Right atrium auricular region (tissue), 2 donors: ENCODE data around the gene ICE2. TPM values are rescaled to one million over a fixed set of nuclear protein-coding genes. Genes with fewer than 3 reads are reported as not detected.
"Not testable (repeated sequence)": the region's sequence is repeated elsewhere in the genome, so short reads cannot be mapped to it uniquely, and the experiment has no call there.

ENCODE experiments used
- DNase-seq: peaks from one replicate; pipeline ENCODE4 v3.0.0-alpha.2; 2019; ENCODE audit warnings: low spot score
- H3K27ac ChIP-seq, 2 donors: fragments of 200-600 bp; sonication (generic); 1 replicate in 1 of 2; 2 replicates in 1 of 2; pipeline ENCODE4 v1.5.1; 2016 to 2019
- H3K27me3 ChIP-seq, 2 donors: fragments of 200-600 bp; sonication (generic); one replicate each; pipeline versions ENCODE4 v1.5.1 to v1.6.0; 2017 to 2019
- H3K36me3 ChIP-seq: fragments of 200-600 bp; sonication (generic); one replicate; pipeline ENCODE4 v1.5.1; 2016
- H3K4me1 ChIP-seq, 2 donors: fragments of 200-600 bp; sonication (generic); one replicate each; pipeline versions ENCODE4 v1.5.1 to v1.6.0; 2017 to 2019
- H3K4me3 ChIP-seq, 2 donors: fragments of 200-600 bp; sonication (generic); 1 replicate in 1 of 2; 2 replicates in 1 of 2; pipeline ENCODE4 v1.5.1; 2017 to 2019; ENCODE audit warnings: mild to moderate bottlenecking in 1 of 2, moderate library complexity in 1 of 2
- H3K9me3 ChIP-seq, 2 donors: fragments of 200-600 bp; sonication (generic); one replicate each; pipeline ENCODE4 v1.5.1; 2019
- CTCF ChIP-seq, 2 donors: fragments of 200-600 bp; sonication (generic); IDR thresholded peaks; one replicate each; pipeline ENCODE4 v1.5.1; 2019; ENCODE audit warnings: antibody characterized with exemption in 2 of 2
- total RNA-seq, 2 donors: library from RNA; depleted of rRNA; stranded (reverse); fragments of >200 nt; gene quantifications; one replicate each; pipeline ENCODE4 v1.1.0, GENCODE V29; 2016

The ICE2 gene
- total RNA-seq, 2 donors from 2014 or later, result 10.6 to 12.6 TPM

GRCh38 chr15:60413231-60413824, 65.6 kb downstream of the ICE2 start:
- peak overlapping the region in 1 of 2 donors; percentile 16 for H3K27ac ChIP-seq

GRCh38 chr15:60412807-60413206, 66.1 kb downstream of the ICE2 start:
- not testable (repeated sequence) for H3K27me3 ChIP-seq, H3K36me3 ChIP-seq, DNase-seq, H3K27ac ChIP-seq, H3K9me3 ChIP-seq, H3K4me1 ChIP-seq, H3K4me3 ChIP-seq

More at GRCh38 chr15:60413231-60413824, 65.6 kb downstream of the ICE2 start:
- no peaks in the 10 kb centered on the region for H3K9me3 ChIP-seq
- no peak for TF ChIP-seq CTCF (IDR thresholded peaks at IDR 0.05)
- no peak overlapping the region for H3K4me3 ChIP-seq
- H3K36me3 ChIP-seq, result no peaks in the 10 kb centered on the region
- no peak for DNase-seq
- H3K27me3 ChIP-seq, result no peaks in the 10 kb centered on the region
- no peaks in the 10 kb centered on the region for H3K4me1 ChIP-seq

GRCh38 chr15:60411774-60412425, 67.0 kb downstream of the ICE2 start:
- TF ChIP-seq CTCF (IDR thresholded peaks at IDR 0.05), result no peak
- Histone ChIP-seq H3K4me3 (no peak overlapping the region), H3K27me3 (no peaks in the 10 kb centered on the region), H3K4me1 (peaks cover 0 to 10% of the 10 kb centered on the region in 2 donors), H3K27ac (no peak overlapping the region), H3K9me3 (no peaks in the 10 kb centered on the region), H3K36me3 (no peaks in the 10 kb centered on the region)
- no peak for DNase-seq

GRCh38 chr15:60410350-60410749, 68.6 kb downstream of the ICE2 start:
- not testable (repeated sequence) for H3K36me3 ChIP-seq, H3K4me3 ChIP-seq, H3K27me3 ChIP-seq, H3K27ac ChIP-seq, DNase-seq, H3K9me3 ChIP-seq
- peaks cover 0 to 10% of the 10 kb centered on the region in 2 donors for H3K4me1 ChIP-seq

- Histone ChIP-seq H3K4me1 (peaks cover 0 to 10% of the 10 kb centered on the region in 2 donors), H3K27me3 (no peaks in the 10 kb centered on the region), H3K36me3 (no peaks in the 10 kb centered on the region), H3K4me3 (no peak overlapping the region), H3K27ac (peak overlapping the region in 1 of 2 donors; percentile 26), H3K9me3 (no peaks in the 10 kb centered on the region)
- TF ChIP-seq CTCF (IDR thresholded peaks at IDR 0.05), result no peak
- DNase-seq, result no peak
Measured at GRCh38 chr15:60408463-60408981, 70.4 kb downstream of the ICE2 start.

- no peak for TF ChIP-seq CTCF (IDR thresholded peaks at IDR 0.05)
- H3K4me3 ChIP-seq, result no peak overlapping the region
- no peaks in the 10 kb centered on the region for H3K36me3 ChIP-seq
- no peaks in the 10 kb centered on the region for H3K9me3 ChIP-seq
- H3K4me1 ChIP-seq, result peaks cover 0 to 10% of the 10 kb centered on the region in 2 donors
- H3K27ac ChIP-seq, result peak overlapping the region; percentile 9 to 25
- no peaks in the 10 kb centered on the region for H3K27me3 ChIP-seq
- DNase-seq, result no peak
Measured at GRCh38 chr15:60407415-60407805, 71.5 kb downstream of the ICE2 start.
